ENCODE results near the gene MYO3B. TPM values are rescaled to one million over a fixed set of nuclear protein-coding genes. Genes with fewer than 3 reads are reported as not detected.
"Not testable (repeated sequence)": the region's sequence is repeated elsewhere in the genome, so short reads cannot be mapped to it uniquely, and the experiment has no call there.

Gene MYO3B
- total RNA-seq, 5 donors from 2014 or later (not counting 1 experiment from before 2014, with no cell fraction given): 0.26 to 0.28 TPM; not detected in 3

DNA sequence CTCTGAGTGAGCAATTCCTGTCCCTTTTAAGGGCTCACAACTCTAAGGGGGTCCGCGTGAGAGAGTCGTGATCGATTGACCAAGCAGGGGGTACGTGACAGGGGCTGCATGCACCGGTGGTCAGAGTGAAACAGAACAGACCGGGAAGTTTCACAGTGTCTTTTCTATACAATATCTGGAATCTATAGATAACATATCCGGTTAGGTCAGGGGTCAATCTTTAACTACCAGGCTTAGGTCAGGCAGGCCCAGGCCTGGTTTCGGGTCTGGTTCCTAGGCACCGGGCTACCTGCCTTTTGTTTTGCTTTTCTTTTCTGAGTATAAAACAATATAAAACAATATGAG is 35.3 kb downstream of the MYO3B start:
- H3K36me3 ChIP-seq (ENCODE audit: control insufficient read depth in 2 of 2, extremely low read depth in 1 of 2, insufficient read depth in 1 of 2, low read length in 1 of 2); H3K4me1 Mint-ChIP-seq; ATAC-seq (replicated peaks in 1 of 4); H3K27me3 Mint-ChIP-seq; H3K4me3 Mint-ChIP-seq; H3K27ac Mint-ChIP-seq; H3K4me3 ChIP-seq (ENCODE audit: control insufficient read depth in 1 of 2, extremely low read depth in 1 of 2, low read length in 1 of 2); DNase-seq; H3K9me3 ChIP-seq; H3K36me3 Mint-ChIP-seq; H3K27me3 ChIP-seq (replicated peaks in 1 of 2; ENCODE audit: control insufficient read depth in 2 of 2, extremely low read depth in 1 of 2, insufficient read depth in 2 of 2, low read length in 1 of 2); H3K9me3 Mint-ChIP-seq; H3K27ac ChIP-seq (ENCODE audit: low read length); POLR2A ChIA-PET; H3K4me1 ChIP-seq (ENCODE audit: control insufficient read depth in 1 of 2, extremely low read depth in 1 of 2, insufficient read depth in 2 of 2, low read length in 2 of 2); CTCF ChIA-PET: not testable (repeated sequence)
- no CpG with 5 or more reads among the region's 10 CpGs for WGBS (ENCODE audit: insufficient coverage)

DNA sequence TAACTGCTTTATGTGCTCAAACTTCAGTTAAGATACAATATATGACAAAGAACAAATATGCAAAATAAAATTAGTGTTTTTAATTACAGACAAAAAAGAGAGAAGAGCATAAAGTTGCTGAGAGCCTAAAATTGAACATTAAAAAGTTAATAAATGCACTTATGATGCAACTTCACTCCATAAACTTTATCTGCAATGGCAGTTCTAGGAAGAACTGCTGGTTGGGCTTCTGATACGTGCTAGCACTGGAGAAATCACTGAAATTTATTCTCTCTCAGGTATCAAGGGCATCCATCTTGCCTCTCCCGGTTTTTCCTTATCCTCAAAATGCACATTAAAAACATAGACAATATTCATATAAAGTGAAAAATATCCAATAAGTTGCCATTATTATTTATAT is 35.7 kb downstream of the MYO3B start:
- H3K36me3 Mint-ChIP-seq: no peaks in the 10 kb centered on the region
- ChIA-PET POLR2A (no interaction called here), CTCF (no interaction called here)
- H3K9me3 ChIP-seq: no peaks in the 10 kb centered on the region
- H3K4me3 Mint-ChIP-seq: no peak overlapping the region
- H3K9me3 Mint-ChIP-seq: no peaks in the 10 kb centered on the region
- no peak overlapping the region for H3K27ac ChIP-seq (ENCODE audit: low read length)
- H3K4me3 ChIP-seq (ENCODE audit: control insufficient read depth in 1 of 2, extremely low read depth in 1 of 2, low read length in 1 of 2): no peak overlapping the region
- H3K4me1 Mint-ChIP-seq: peaks cover 0 to 7% (median 0%) of the 10 kb centered on the region in 3 donors
- H3K27ac Mint-ChIP-seq: no peak overlapping the region
- H3K36me3 ChIP-seq (ENCODE audit: control insufficient read depth in 2 of 2, extremely low read depth in 1 of 2, insufficient read depth in 1 of 2, low read length in 1 of 2): no peaks in the 10 kb centered on the region
- no peaks in the 10 kb centered on the region for H3K27me3 ChIP-seq (replicated peaks in 1 of 2; ENCODE audit: control insufficient read depth in 2 of 2, extremely low read depth in 1 of 2, insufficient read depth in 2 of 2, low read length in 1 of 2)
- no CpG with 5 or more reads among the region's 2 CpGs for WGBS (ENCODE audit: insufficient coverage)
- ATAC-seq (replicated peaks in 1 of 4): no peak
- H3K27me3 Mint-ChIP-seq: peaks cover 0 to 8% of the 10 kb centered on the region in 2 donors
- H3K4me1 ChIP-seq (ENCODE audit: control insufficient read depth in 1 of 2, extremely low read depth in 1 of 2, insufficient read depth in 2 of 2, low read length in 2 of 2): no peaks in the 10 kb centered on the region
- DNase-seq: no peak

DNA sequence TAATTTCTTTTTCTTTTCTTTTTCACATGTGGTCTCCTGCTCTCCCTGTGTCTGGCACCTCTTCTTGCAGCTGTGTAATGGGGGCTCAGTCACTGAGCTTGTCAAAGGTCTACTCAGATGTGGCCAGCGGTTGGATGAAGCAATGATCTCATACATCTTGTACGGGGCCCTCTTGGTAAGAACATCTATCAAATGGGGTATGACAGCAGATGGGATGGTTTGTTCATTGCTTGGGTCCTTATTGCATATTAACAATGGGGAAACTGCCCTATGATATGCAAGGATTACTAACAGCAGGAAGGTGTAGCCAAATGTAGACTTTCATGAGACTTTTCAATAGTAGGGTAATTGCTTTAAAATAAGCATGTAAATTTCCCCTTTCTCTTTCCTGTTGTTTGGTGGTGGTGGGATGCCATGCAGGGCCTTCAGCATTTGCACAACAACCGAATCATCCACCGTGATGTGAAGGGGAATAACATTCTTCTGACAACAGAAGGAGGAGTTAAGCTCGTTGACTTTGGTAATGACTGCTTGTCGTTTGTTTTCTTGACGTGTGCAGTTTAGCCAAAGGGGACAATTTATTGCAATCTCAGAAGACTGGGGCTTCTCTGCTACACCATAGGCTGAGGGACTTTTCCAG is 36.5 kb downstream of the MYO3B start:
- ChIA-PET POLR2A (no interaction called here), CTCF (no interaction called here)
- Histone ChIP-seq H3K4me3 (ENCODE audit: control insufficient read depth in 1 of 2, extremely low read depth in 1 of 2, low read length in 1 of 2) (no peak overlapping the region), H3K36me3 (ENCODE audit: control insufficient read depth in 2 of 2, extremely low read depth in 1 of 2, insufficient read depth in 1 of 2, low read length in 1 of 2) (no peaks in the 10 kb centered on the region), H3K27me3 (replicated peaks in 1 of 2; ENCODE audit: control insufficient read depth in 2 of 2, extremely low read depth in 1 of 2, insufficient read depth in 2 of 2, low read length in 1 of 2) (no peaks in the 10 kb centered on the region), H3K4me1 (ENCODE audit: control insufficient read depth in 1 of 2, extremely low read depth in 1 of 2, insufficient read depth in 2 of 2, low read length in 2 of 2) (no peaks in the 10 kb centered on the region), H3K9me3 (no peaks in the 10 kb centered on the region), H3K27ac (ENCODE audit: low read length) (no peak overlapping the region)
- H3K36me3 Mint-ChIP-seq: no peaks in the 10 kb centered on the region
- ATAC-seq (replicated peaks in 1 of 4) (no peak), DNase-seq (no peak)
- no peak overlapping the region for H3K27ac Mint-ChIP-seq
- H3K4me3 Mint-ChIP-seq: no peak overlapping the region
- peaks cover 0 to 8% of the 10 kb centered on the region in 2 donors for H3K27me3 Mint-ChIP-seq
- H3K4me1 Mint-ChIP-seq: peaks cover 0 to 7% (median 0%) of the 10 kb centered on the region in 3 donors
- no peaks in the 10 kb centered on the region for H3K9me3 Mint-ChIP-seq
- 83% methylated on average over 4 of the region's 7 CpGs for WGBS (ENCODE audit: insufficient coverage)

DNA sequence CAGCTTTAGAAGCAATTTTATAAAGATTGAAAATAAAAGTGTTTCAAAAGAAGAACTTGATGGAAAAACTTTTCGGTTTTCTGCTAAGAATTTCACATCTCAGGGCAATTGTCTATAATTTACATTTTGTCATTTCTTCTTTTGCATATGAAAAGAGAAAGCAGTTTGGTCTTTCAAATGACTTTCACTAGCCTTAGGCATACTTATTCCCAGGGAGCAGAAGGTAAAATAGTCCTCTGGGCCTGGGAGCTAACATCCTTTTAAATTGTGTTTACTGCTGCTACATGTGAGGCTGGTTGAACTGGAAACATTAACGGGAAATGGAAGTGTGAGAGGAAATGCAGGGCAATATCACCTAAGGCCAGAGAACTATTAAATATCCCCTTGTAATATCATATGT is 37.1 kb downstream of the MYO3B start:
- ChIA-PET POLR2A (no interaction called here), CTCF (no interaction called here)
- no peak overlapping the region for H3K27ac ChIP-seq (ENCODE audit: low read length)
- H3K4me1 Mint-ChIP-seq: peaks cover 0 to 7% (median 0%) of the 10 kb centered on the region in 3 donors
- no peak overlapping the region for H3K27ac Mint-ChIP-seq
- WGBS (ENCODE audit: insufficient coverage): no CpG with 5 or more reads among the region's 2 CpGs
- H3K4me1 ChIP-seq (ENCODE audit: control insufficient read depth in 1 of 2, extremely low read depth in 1 of 2, insufficient read depth in 2 of 2, low read length in 2 of 2): no peaks in the 10 kb centered on the region
- H3K4me3 ChIP-seq (ENCODE audit: control insufficient read depth in 1 of 2, extremely low read depth in 1 of 2, low read length in 1 of 2): no peak overlapping the region
- no peaks in the 10 kb centered on the region for H3K27me3 ChIP-seq (replicated peaks in 1 of 2; ENCODE audit: control insufficient read depth in 2 of 2, extremely low read depth in 1 of 2, insufficient read depth in 2 of 2, low read length in 1 of 2)
- no peak overlapping the region for H3K4me3 Mint-ChIP-seq
- no peaks in the 10 kb centered on the region for H3K9me3 ChIP-seq
- no peaks in the 10 kb centered on the region for H3K36me3 Mint-ChIP-seq
- no peaks in the 10 kb centered on the region for H3K9me3 Mint-ChIP-seq
- ATAC-seq (replicated peaks in 1 of 4): no peak
- peaks cover 0 to 8% of the 10 kb centered on the region in 2 donors for H3K27me3 Mint-ChIP-seq
- DNase-seq: no peak
- no peaks in the 10 kb centered on the region for H3K36me3 ChIP-seq (ENCODE audit: control insufficient read depth in 2 of 2, extremely low read depth in 1 of 2, insufficient read depth in 1 of 2, low read length in 1 of 2)

DNA sequence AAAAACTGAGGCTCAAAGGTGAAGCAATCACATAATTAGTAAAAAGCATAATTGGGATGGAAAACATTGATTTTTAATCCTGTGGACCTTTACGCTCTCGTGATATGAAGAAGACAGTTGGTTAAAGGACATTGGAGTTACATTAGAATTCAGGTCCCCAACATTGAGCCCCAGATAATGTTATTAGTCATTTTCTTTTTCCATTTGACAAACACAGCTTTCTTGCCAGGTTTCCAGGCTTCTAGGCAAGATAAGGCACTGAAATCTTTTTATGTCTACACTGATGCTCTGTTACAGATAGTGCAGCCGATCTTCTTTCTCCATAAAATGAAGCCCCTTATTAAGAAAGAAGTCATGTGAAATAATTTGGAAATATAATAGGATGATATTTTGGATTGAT is 38.5 kb downstream of the MYO3B start:
- Histone ChIP-seq H3K27me3 (replicated peaks in 1 of 2; ENCODE audit: control insufficient read depth in 2 of 2, extremely low read depth in 1 of 2, insufficient read depth in 2 of 2, low read length in 1 of 2) (no peaks in the 10 kb centered on the region), H3K36me3 (ENCODE audit: control insufficient read depth in 2 of 2, extremely low read depth in 1 of 2, insufficient read depth in 1 of 2, low read length in 1 of 2) (no peaks in the 10 kb centered on the region), H3K27ac (ENCODE audit: low read length) (no peak overlapping the region), H3K4me3 (ENCODE audit: control insufficient read depth in 1 of 2, extremely low read depth in 1 of 2, low read length in 1 of 2) (no peak overlapping the region), H3K4me1 (ENCODE audit: control insufficient read depth in 1 of 2, extremely low read depth in 1 of 2, insufficient read depth in 2 of 2, low read length in 2 of 2) (no peaks in the 10 kb centered on the region), H3K9me3 (no peaks in the 10 kb centered on the region)
- WGBS (ENCODE audit: insufficient coverage): no CpG with 5 or more reads among the region's 3 CpGs
- DNase-seq (no peak), ATAC-seq (replicated peaks in 1 of 4) (no peak)
- peaks cover 0 to 8% of the 10 kb centered on the region in 2 donors for H3K27me3 Mint-ChIP-seq
- H3K4me3 Mint-ChIP-seq: no peak overlapping the region
- CTCF ChIA-PET: interaction anchor here in 1 of 2 donors (0.7 kb wide), 1 partner anchor 250 kb away, joined by 3 read pairs; no protein-coding TSS in a partner anchor
- no peaks in the 10 kb centered on the region for H3K9me3 Mint-ChIP-seq
- no peaks in the 10 kb centered on the region for H3K36me3 Mint-ChIP-seq
- no peak overlapping the region for H3K27ac Mint-ChIP-seq
- POLR2A ChIA-PET: no interaction called here
- peaks cover 0 to 7% (median 0%) of the 10 kb centered on the region in 3 donors for H3K4me1 Mint-ChIP-seq

DNA sequence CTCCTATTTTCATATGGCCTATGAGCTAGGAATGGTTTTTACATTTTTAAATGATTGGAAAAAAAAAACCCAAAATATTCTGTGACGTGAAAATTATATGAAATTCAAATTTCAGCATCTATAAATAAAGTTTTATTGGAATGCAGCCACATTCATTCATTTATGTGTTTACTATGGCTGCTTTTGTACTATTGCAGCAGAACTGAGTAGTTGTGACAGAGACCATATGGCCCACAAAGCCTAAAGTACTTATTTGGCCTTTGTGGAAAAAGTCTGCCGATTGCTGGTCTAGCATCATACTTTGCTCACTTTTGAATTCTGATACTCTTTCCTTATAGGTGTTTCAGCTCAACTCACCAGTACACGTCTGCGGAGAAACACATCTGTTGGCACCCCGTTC is 39.0 kb downstream of the MYO3B start:
- no peaks in the 10 kb centered on the region for H3K4me1 ChIP-seq (ENCODE audit: control insufficient read depth in 1 of 2, extremely low read depth in 1 of 2, insufficient read depth in 2 of 2, low read length in 2 of 2)
- no peak for DNase-seq
- H3K27me3 ChIP-seq (replicated peaks in 1 of 2; ENCODE audit: control insufficient read depth in 2 of 2, extremely low read depth in 1 of 2, insufficient read depth in 2 of 2, low read length in 1 of 2): no peaks in the 10 kb centered on the region
- Mint-ChIP-seq H3K27me3 (peaks cover 0 to 8% of the 10 kb centered on the region in 2 donors), H3K9me3 (no peaks in the 10 kb centered on the region), H3K27ac (no peak overlapping the region), H3K4me3 (no peak overlapping the region), H3K4me1 (peaks cover 0 to 7% (median 0%) of the 10 kb centered on the region in 3 donors), H3K36me3 (no peaks in the 10 kb centered on the region)
- ChIA-PET CTCF (interaction anchor here in 1 of 2 donors (0.7 kb wide), 1 partner anchor 250 kb away, joined by 3 read pairs; no protein-coding TSS in a partner anchor), POLR2A (no interaction called here)
- no peak overlapping the region for H3K27ac ChIP-seq (ENCODE audit: low read length)
- no peaks in the 10 kb centered on the region for H3K9me3 ChIP-seq
- 100% methylated on average over 3 of the region's 5 CpGs for WGBS (ENCODE audit: insufficient coverage)
- H3K4me3 ChIP-seq (ENCODE audit: control insufficient read depth in 1 of 2, extremely low read depth in 1 of 2, low read length in 1 of 2): no peak overlapping the region
- ATAC-seq (replicated peaks in 1 of 4): no peak
- no peaks in the 10 kb centered on the region for H3K36me3 ChIP-seq (ENCODE audit: control insufficient read depth in 2 of 2, extremely low read depth in 1 of 2, insufficient read depth in 1 of 2, low read length in 1 of 2)

DNA sequence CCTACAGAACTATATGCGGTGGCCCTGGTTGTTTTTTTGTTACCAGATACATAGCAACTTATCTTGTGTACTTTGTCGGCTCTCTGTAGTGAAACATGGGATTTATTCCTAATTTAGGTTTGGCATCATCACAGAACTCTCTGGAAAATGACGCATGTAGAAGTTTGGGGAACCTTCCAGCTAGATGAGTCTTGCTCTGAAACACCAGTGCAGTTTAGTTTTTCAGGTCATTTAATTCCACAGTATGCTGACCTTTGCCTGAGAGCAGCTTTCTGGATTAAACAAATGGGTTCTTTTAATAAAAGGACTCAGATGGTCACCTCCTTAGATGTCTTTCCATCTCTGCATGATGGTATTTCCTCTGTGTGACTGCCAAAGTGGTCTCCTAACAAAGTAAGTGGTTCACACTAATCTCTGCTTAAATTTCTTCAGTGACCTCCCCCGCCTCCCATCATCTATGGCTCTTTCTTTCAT is 39.9 kb downstream of the MYO3B start:
- Histone ChIP-seq H3K4me1 (ENCODE audit: control insufficient read depth in 1 of 2, extremely low read depth in 1 of 2, insufficient read depth in 2 of 2, low read length in 2 of 2) (no peaks in the 10 kb centered on the region), H3K36me3 (ENCODE audit: control insufficient read depth in 2 of 2, extremely low read depth in 1 of 2, insufficient read depth in 1 of 2, low read length in 1 of 2) (no peaks in the 10 kb centered on the region), H3K9me3 (no peaks in the 10 kb centered on the region), H3K27me3 (replicated peaks in 1 of 2; ENCODE audit: control insufficient read depth in 2 of 2, extremely low read depth in 1 of 2, insufficient read depth in 2 of 2, low read length in 1 of 2) (no peaks in the 10 kb centered on the region), H3K4me3 (ENCODE audit: control insufficient read depth in 1 of 2, extremely low read depth in 1 of 2, low read length in 1 of 2) (no peak overlapping the region), H3K27ac (ENCODE audit: low read length) (no peak overlapping the region)
- ChIA-PET CTCF (no interaction called here), POLR2A (no interaction called here)
- Mint-ChIP-seq H3K27me3 (peaks cover 0 to 3% of the 10 kb centered on the region in 2 donors), H3K4me1 (peaks cover 0 to 5% (median 0%) of the 10 kb centered on the region in 3 donors), H3K9me3 (no peaks in the 10 kb centered on the region), H3K36me3 (no peaks in the 10 kb centered on the region), H3K4me3 (no peak overlapping the region), H3K27ac (no peak overlapping the region)
- ATAC-seq (replicated peaks in 1 of 4): no peak
- no peak for DNase-seq
- WGBS (ENCODE audit: insufficient coverage): 89% methylated on average over 1 of the region's 4 CpGs
